HepG2 (cell line): ENCODE results near the gene ASH1L. TPM values are rescaled to one million over a fixed set of nuclear protein-coding genes. Genes with fewer than 3 reads are reported as not detected.
A peak's percentile ranks its signal among the peaks of the same experiment; 100 is the strongest.

Experiments used
- ATF7-NPFF ChIP-seq: sonication (generic); formaldehyde crosslinking; IDR thresholded peaks from 2 replicates; pipeline ENCODE4 v1.8.1; 2023; ENCODE audit warnings: mild to moderate bottlenecking, low read depth, missing genetic modification reagents, moderate library complexity
- CCDC6 ChIP-seq: sonication (generic); formaldehyde crosslinking; IDR thresholded peaks from 2 replicates; pipeline ENCODE4 v1.8.1; 2022; ENCODE audit warnings: mild to moderate bottlenecking, missing genetic modification reagents, moderate library complexity
- EZH2 ChIP-seq: conservative IDR thresholded peaks from 2 replicates; pipeline ENCODE4 v1.6.1; 2012; ENCODE audit warnings: mild to moderate bottlenecking, low read depth, low read length, moderate library complexity
- HNRNPL ChIP-seq: fragments of 200-400 bp; formaldehyde crosslinking; IDR thresholded peaks from 2 replicates; pipeline ENCODE4 v1.6.1; 2017; ENCODE audit warnings: mild to moderate bottlenecking, low read depth, low read length
- MED1 ChIP-seq: sonication (generic); formaldehyde crosslinking; IDR thresholded peaks from 2 replicates; pipeline ENCODE4 v1.4.0; 2020; ENCODE audit warnings: missing genetic modification reagents
- NCOA5 ChIP-seq: sonication (generic); formaldehyde crosslinking; IDR thresholded peaks from 2 replicates; pipeline ENCODE4 v1.4.0; 2020; ENCODE audit warnings: missing genetic modification reagents
- NFYB ChIP-seq: sonication (generic); formaldehyde crosslinking; IDR thresholded peaks from 2 replicates; pipeline ENCODE4 v1.4.0; 2020; ENCODE audit warnings: missing genetic modification reagents
- SAP130 ChIP-seq: IDR thresholded peaks from 2 replicates; pipeline ENCODE4 v1.6.1; 2016; ENCODE audit warnings: low read depth
- ZFP36L2 ChIP-seq: sonication (generic); formaldehyde crosslinking; IDR thresholded peaks from 2 replicates; pipeline ENCODE4 v1.4.0; 2020; ENCODE audit warnings: missing genetic modification reagents
- ZFY ChIP-seq: sonication (generic); formaldehyde crosslinking; IDR thresholded peaks from 2 replicates; pipeline ENCODE4 v1.4.0; 2020; ENCODE audit warnings: missing genetic modification reagents
- ZNF546 ChIP-seq: sonication (generic); formaldehyde crosslinking; conservative IDR thresholded peaks from 2 replicates; pipeline ENCODE4 v1.8.1; 2023; ENCODE audit warnings: mild to moderate bottlenecking, missing genetic modification reagents
- ZNF577 ChIP-seq: sonication (generic); formaldehyde crosslinking; IDR thresholded peaks from 2 replicates; pipeline ENCODE4 v1.4.0; 2020; ENCODE audit warnings: mild to moderate bottlenecking, low read depth, missing genetic modification reagents, borderline replicate concordance
- ZNF615 ChIP-seq: sonication (generic); formaldehyde crosslinking; IDR thresholded peaks from 2 replicates; pipeline ENCODE4 v1.5.0; 2020; ENCODE audit warnings: mild to moderate bottlenecking, missing genetic modification reagents, borderline replicate concordance
- polyA plus RNA-seq, 8 experiments: library from polyadenylated mRNA; depleted of rRNA in 3 of 8; stranded (reverse) in 7 of 8; unstranded in 1 of 8; fragments of >200 nt; fragmentation: Illumina TruSeq in 4 of 8; extraction: Trizol in 4 of 8; gene quantifications; 2 replicates each; pipeline versions ENCODE4 v1.2.1 to v1.2.3, GENCODE V29; 2011 to 2016; ENCODE audit warnings: low read depth in 4 of 8, missing spikeins in 1 of 8, mixed read lengths in 1 of 8; ENCODE audit not compliant: insufficient read depth in 1 of 8
- total RNA-seq, 5 experiments: library from RNA; depleted of rRNA; stranded (reverse); fragments of >200 nt; fragmentation: Illumina TruSeq; extraction: Trizol; gene quantifications; 2 replicates each; pipeline ENCODE4 v1.2.3, GENCODE V29; 2016; ENCODE audit warnings: low read depth in 1 of 5
- TF ChIP-seq, protein P1 (sequence below): sonication (generic); formaldehyde crosslinking; IDR thresholded peaks from 2 replicates; pipeline ENCODE4 v1.4.0; 2020; ENCODE audit warnings: missing genetic modification reagents
- TF ChIP-seq, protein P2 (sequence below): sonication (generic); formaldehyde crosslinking; IDR thresholded peaks from 2 replicates; pipeline ENCODE4 v1.4.0; 2020; ENCODE audit warnings: mild to moderate bottlenecking, missing genetic modification reagents
- TF ChIP-seq, protein P3 (sequence below): sonication (generic); formaldehyde crosslinking; IDR thresholded peaks from 2 replicates; pipeline ENCODE4 v1.4.0; 2020; ENCODE audit warnings: missing genetic modification reagents
- TF ChIP-seq, protein P4 (sequence below): sonication (generic); formaldehyde crosslinking; conservative IDR thresholded peaks from 2 replicates; pipeline ENCODE4 v1.8.0; 2022; ENCODE audit warnings: missing genetic modification reagents

The ASH1L gene
- total and polyA plus RNA-seq, 2 of the 13 experiments (the other 11 are each of a cell fraction or from before 2014, with no cell fraction given), result 10.2 to 15.3 TPM

DNA sequence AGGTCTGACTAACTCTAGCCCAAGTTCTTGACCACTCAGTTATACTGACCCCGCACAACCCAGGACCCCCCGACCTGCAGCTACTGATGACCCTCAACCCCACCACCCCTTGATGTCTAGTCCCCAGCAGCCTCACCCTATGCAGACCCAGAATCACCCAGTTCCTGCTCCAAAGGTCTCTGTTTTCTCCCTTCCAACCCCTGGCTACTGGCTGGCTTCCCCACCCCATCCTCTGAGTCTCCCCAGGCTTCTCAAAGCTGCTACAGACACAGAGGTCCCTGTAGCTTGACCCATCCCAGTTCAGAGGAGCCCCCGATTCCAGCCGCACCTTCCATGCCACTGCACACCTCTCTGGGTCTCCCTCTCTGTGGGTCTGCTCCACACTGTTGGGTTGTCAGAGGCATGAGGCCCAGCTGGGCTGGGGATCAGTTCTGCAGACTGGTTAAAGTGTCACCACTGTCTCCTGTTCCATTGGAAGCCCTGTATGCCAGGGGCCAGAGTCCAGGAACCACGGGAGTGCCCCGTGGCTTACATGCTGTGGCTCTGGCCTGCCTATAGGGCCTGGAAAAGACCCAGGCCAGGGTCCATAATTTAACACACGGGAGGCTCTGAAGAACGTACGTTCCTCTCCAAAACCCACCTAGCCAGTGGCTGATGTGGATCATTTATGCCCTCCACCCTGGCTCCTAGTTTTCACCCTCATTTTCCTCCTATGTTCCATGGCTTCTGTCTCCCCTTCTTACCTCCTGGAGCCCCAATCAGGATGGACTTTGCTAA, 261.9 kb downstream of the ASH1L start (continued):
- TF ChIP-seq, protein P1, sequence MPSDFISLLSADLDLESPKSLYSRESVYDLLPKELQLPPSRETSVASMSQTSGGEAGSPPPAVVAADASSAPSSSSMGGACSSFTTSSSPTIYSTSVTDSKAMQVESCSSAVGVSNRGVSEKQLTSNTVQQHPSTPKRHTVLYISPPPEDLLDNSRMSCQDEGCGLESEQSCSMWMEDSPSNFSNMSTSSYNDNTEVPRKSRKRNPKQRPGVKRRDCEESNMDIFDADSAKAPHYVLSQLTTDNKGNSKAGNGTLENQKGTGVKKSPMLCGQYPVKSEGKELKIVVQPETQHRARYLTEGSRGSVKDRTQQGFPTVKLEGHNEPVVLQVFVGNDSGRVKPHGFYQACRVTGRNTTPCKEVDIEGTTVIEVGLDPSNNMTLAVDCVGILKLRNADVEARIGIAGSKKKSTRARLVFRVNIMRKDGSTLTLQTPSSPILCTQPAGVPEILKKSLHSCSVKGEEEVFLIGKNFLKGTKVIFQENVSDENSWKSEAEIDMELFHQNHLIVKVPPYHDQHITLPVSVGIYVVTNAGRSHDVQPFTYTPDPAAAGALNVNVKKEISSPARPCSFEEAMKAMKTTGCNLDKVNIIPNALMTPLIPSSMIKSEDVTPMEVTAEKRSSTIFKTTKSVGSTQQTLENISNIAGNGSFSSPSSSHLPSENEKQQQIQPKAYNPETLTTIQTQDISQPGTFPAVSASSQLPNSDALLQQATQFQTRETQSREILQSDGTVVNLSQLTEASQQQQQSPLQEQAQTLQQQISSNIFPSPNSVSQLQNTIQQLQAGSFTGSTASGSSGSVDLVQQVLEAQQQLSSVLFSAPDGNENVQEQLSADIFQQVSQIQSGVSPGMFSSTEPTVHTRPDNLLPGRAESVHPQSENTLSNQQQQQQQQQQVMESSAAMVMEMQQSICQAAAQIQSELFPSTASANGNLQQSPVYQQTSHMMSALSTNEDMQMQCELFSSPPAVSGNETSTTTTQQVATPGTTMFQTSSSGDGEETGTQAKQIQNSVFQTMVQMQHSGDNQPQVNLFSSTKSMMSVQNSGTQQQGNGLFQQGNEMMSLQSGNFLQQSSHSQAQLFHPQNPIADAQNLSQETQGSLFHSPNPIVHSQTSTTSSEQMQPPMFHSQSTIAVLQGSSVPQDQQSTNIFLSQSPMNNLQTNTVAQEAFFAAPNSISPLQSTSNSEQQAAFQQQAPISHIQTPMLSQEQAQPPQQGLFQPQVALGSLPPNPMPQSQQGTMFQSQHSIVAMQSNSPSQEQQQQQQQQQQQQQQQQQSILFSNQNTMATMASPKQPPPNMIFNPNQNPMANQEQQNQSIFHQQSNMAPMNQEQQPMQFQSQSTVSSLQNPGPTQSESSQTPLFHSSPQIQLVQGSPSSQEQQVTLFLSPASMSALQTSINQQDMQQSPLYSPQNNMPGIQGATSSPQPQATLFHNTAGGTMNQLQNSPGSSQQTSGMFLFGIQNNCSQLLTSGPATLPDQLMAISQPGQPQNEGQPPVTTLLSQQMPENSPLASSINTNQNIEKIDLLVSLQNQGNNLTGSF (CRISPR knock-in tag), result peak; percentile 90
- TF ChIP-seq SAP130 (CRISPR knock-in tag), result peak; percentile 97
- TF ChIP-seq NFYB (CRISPR knock-in tag), result peak; percentile 55
- no peak for TF ChIP-seq ZNF546 (CRISPR knock-in tag)
- no peak for TF ChIP-seq NCOA5 (CRISPR knock-in tag)
- no peak for TF ChIP-seq ZNF577 (CRISPR knock-in tag)
- TF ChIP-seq MED1 (CRISPR knock-in tag), result peak; percentile 94
- TF ChIP-seq HNRNPL, result peak; percentile 80; the same call in 1 of the 2 replicates
- 0 out of 2 replicates have a peak, but pooled peaks have one; percentile 30 for TF ChIP-seq ZFP36L2 (CRISPR knock-in tag)
- peak; percentile 70; the same call in 1 of the 2 replicates for TF ChIP-seq CCDC6
- TF ChIP-seq ATF7-NPFF (CRISPR knock-in tag), result peak; percentile 57
- no peak for TF ChIP-seq EZH2
- TF ChIP-seq, protein P2, sequence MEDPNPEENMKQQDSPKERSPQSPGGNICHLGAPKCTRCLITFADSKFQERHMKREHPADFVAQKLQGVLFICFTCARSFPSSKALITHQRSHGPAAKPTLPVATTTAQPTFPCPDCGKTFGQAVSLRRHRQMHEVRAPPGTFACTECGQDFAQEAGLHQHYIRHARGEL (CRISPR knock-in tag), result no peak
- TF ChIP-seq, protein P3, sequence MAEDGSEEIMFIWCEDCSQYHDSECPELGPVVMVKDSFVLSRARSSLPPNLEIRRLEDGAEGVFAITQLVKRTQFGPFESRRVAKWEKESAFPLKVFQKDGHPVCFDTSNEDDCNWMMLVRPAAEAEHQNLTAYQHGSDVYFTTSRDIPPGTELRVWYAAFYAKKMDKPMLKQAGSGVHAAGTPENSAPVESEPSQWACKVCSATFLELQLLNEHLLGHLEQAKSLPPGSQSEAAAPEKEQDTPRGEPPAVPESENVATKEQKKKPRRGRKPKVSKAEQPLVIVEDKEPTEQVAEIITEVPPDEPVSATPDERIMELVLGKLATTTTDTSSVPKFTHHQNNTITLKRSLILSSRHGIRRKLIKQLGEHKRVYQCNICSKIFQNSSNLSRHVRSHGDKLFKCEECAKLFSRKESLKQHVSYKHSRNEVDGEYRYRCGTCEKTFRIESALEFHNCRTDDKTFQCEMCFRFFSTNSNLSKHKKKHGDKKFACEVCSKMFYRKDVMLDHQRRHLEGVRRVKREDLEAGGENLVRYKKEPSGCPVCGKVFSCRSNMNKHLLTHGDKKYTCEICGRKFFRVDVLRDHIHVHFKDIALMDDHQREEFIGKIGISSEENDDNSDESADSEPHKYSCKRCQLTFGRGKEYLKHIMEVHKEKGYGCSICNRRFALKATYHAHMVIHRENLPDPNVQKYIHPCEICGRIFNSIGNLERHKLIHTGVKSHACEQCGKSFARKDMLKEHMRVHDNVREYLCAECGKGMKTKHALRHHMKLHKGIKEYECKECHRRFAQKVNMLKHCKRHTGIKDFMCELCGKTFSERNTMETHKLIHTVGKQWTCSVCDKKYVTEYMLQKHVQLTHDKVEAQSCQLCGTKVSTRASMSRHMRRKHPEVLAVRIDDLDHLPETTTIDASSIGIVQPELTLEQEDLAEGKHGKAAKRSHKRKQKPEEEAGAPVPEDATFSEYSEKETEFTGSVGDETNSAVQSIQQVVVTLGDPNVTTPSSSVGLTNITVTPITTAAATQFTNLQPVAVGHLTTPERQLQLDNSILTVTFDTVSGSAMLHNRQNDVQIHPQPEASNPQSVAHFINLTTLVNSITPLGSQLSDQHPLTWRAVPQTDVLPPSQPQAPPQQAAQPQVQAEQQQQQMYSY (CRISPR knock-in tag), result peak; percentile 60; the same call in 1 of the 2 replicates
- TF ChIP-seq, protein P4, sequence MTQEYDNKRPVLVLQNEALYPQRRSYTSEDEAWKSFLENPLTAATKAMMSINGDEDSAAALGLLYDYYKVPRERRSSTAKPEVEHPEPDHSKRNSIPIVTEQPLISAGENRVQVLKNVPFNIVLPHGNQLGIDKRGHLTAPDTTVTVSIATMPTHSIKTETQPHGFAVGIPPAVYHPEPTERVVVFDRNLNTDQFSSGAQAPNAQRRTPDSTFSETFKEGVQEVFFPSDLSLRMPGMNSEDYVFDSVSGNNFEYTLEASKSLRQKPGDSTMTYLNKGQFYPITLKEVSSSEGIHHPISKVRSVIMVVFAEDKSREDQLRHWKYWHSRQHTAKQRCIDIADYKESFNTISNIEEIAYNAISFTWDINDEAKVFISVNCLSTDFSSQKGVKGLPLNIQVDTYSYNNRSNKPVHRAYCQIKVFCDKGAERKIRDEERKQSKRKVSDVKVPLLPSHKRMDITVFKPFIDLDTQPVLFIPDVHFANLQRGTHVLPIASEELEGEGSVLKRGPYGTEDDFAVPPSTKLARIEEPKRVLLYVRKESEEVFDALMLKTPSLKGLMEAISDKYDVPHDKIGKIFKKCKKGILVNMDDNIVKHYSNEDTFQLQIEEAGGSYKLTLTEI, result no peak
- peak; percentile 95 for TF ChIP-seq ZFY (CRISPR knock-in tag)
- TF ChIP-seq ZNF615, result no peak
